Spleen (tissue), 13 donors: Measurements from ENCODE around the gene NENF. TPM values are rescaled to one million over a fixed set of nuclear protein-coding genes. Genes with fewer than 3 reads are reported as not detected.
"Not testable (repeated sequence)": the region's sequence is repeated elsewhere in the genome, so short reads cannot be mapped to it uniquely, and the experiment has no call there.

ENCODE experiments used
- DNase-seq: peaks from one replicate; pipeline ENCODE4 v3.0.0-alpha.2; 2020
- H3K27ac ChIP-seq, 8 donors: fragments of 200-600 bp; sonication (generic) in 7 of 8; 1 replicate in 4 of 8; 2 replicates in 4 of 8; pipeline versions ENCODE4 v1.5.0 to v1.8.0; 2016 to 2021; ENCODE audit warnings: inconsistent platforms in 4 of 8, mild to moderate bottlenecking in 4 of 8, moderate library complexity in 1 of 8
- H3K27me3 ChIP-seq, 7 donors: fragments of 200-600 bp; sonication (generic) in 6 of 7; replicated peaks in 1 of 7; 1 replicate in 4 of 7; 2 replicates in 3 of 7; pipeline versions ENCODE4 v1.5.0 to v1.8.0; 2016 to 2021; ENCODE audit warnings: inconsistent platforms in 3 of 7, mild to moderate bottlenecking in 1 of 7
- H3K36me3 ChIP-seq, 6 donors: fragments of 200-600 bp; sonication (generic) in 5 of 6; 1 replicate in 4 of 6; 2 replicates in 2 of 6; pipeline versions ENCODE4 v1.5.0 to v1.8.0; 2016 to 2021; ENCODE audit warnings: inconsistent platforms in 2 of 6
- H3K4me1 ChIP-seq, 6 donors: fragments of 200-600 bp; sonication (generic) in 5 of 6; 1 replicate in 3 of 6; 2 replicates in 3 of 6; pipeline versions ENCODE4 v1.5.0 to v1.8.0; 2016 to 2021; ENCODE audit warnings: inconsistent platforms in 3 of 6
- H3K4me3 ChIP-seq, 8 donors: fragments of 200-600 bp; sonication (generic) in 7 of 8; 1 replicate in 4 of 8; 2 replicates in 4 of 8; pipeline versions ENCODE4 v1.5.0 to v1.8.0; 2016 to 2021; ENCODE audit warnings: inconsistent platforms in 4 of 8, mild to moderate bottlenecking in 4 of 8, moderate library complexity in 2 of 8
- H3K9me3 ChIP-seq, 8 donors: fragments of 200-600 bp; sonication (generic) in 7 of 8; 1 replicate in 4 of 8; 2 replicates in 4 of 8; pipeline versions ENCODE4 v1.5.0 to v1.8.0; 2016 to 2021; ENCODE audit warnings: inconsistent platforms in 4 of 8
- POLR2A ChIP-seq, 3 donors: fragments of 450-650 bp; IDR thresholded peaks; one replicate each; pipeline ENCODE4 v1.5.1; 2017; ENCODE audit warnings: antibody characterized with exemption in 3 of 3, mild to moderate bottlenecking in 1 of 3
- POLR2AphosphoS5 ChIP-seq, 3 donors: sonication (generic); formaldehyde crosslinking; IDR thresholded peaks; one replicate each; pipeline ENCODE4 v1.5.1; 2017; ENCODE audit warnings: antibody characterized with exemption in 3 of 3
- WGBS, 5 donors: extraction: QIAGEN DNeasy Blood & Tissue Kit in 3 of 5; methylation state at CpG; one replicate each; pipeline versions ENCODE4 v1.1.5 to v1.1.7; 2013 to 2018; 5-methylcytosine and 5-hydroxymethylcytosine counted together
- intact Hi-C: fragments of 100-400 bp; cut with DNase I; formaldehyde crosslinking; loops from one replicate; pipeline ENCODE4 v1.15.0; 2023; ENCODE audit warnings: low total_unique reads
- long read RNA-seq, 2 donors: transcript quantifications; one replicate each; lab custom pipeline, GENCODE V29; 2026
- polyA plus RNA-seq, 3 donors: library from polyadenylated mRNA; stranded (reverse); fragments of 200-250 nt; gene quantifications; one replicate each; pipeline ENCODE4 v1.2.1, GENCODE V29; 2013
- total RNA-seq, 7 donors: library from RNA; depleted of rRNA in 3 of 7; stranded (reverse); fragments of >200 nt in 3 of 7; fragmentation: NEBNext Ultra II Directional in 4 of 7; extraction: Animal tissue kit (Norgen Biotek cat#: 25700) in 4 of 7; gene quantifications; one replicate each; pipeline versions ENCODE4 v1.1.0 to v1.2.1, GENCODE V29; 2016 to 2021
- TF ChIP-seq, protein P1 (sequence below), 11 experiments: fragments of 200-600 bp in 7 of 11; fragments of 450-650 bp in 4 of 11; sonication (generic) in 4 of 11; IDR thresholded peaks in 8 of 11; conservative IDR thresholded peaks in 3 of 11; 1 replicate in 7 of 11; 2 replicates in 4 of 11; pipeline versions ENCODE4 v1.4.0 to v1.8.0; 2016 to 2021; ENCODE audit warnings: antibody characterized with exemption in 11 of 11, inconsistent platforms in 4 of 11, mild to moderate bottlenecking in 1 of 11
- donor health status: healthy with polysubstance abuse.
- donor health status: DM: no; HTN: no; CAD: no; lungs with moderate emphysema.
- donor health status: DM: no; HTN: no; CAD: no.
- donor health status: Bipolar disorder and iron deficiency.
- donor health status: healthy.
- donor health status: DM: no; HTN: no; CAD: no.
- donor health status: DM: yes; HTN: yes; CAD: no.

NENF gene
- total RNA-seq, result 10 to 100 TPM; 23.2 to 43.9 (median 31.6) TPM
- polyA plus RNA-seq, result 10 to 100 TPM; 49.9 to 59.4 (median 56.5) TPM
- long read RNA-seq, donor 1, transcript NENF-201 (4 exons, 949 nt), result major isoform, 38 of 42 reads
- long read RNA-seq, donor 1, partial matches to known transcripts, result 0 of 42 reads
- long read RNA-seq, donor 1, other reads (novel, unspliced or antisense), result 0 of 42 reads
- long read RNA-seq, donor 2, transcript NENF-201 (4 exons, 949 nt), result major isoform, 53 of 56 reads
- long read RNA-seq, donor 2, partial matches to known transcripts, result 0 of 56 reads
- long read RNA-seq, donor 2, other reads (novel, unspliced or antisense), result 0 of 56 reads

DNA sequence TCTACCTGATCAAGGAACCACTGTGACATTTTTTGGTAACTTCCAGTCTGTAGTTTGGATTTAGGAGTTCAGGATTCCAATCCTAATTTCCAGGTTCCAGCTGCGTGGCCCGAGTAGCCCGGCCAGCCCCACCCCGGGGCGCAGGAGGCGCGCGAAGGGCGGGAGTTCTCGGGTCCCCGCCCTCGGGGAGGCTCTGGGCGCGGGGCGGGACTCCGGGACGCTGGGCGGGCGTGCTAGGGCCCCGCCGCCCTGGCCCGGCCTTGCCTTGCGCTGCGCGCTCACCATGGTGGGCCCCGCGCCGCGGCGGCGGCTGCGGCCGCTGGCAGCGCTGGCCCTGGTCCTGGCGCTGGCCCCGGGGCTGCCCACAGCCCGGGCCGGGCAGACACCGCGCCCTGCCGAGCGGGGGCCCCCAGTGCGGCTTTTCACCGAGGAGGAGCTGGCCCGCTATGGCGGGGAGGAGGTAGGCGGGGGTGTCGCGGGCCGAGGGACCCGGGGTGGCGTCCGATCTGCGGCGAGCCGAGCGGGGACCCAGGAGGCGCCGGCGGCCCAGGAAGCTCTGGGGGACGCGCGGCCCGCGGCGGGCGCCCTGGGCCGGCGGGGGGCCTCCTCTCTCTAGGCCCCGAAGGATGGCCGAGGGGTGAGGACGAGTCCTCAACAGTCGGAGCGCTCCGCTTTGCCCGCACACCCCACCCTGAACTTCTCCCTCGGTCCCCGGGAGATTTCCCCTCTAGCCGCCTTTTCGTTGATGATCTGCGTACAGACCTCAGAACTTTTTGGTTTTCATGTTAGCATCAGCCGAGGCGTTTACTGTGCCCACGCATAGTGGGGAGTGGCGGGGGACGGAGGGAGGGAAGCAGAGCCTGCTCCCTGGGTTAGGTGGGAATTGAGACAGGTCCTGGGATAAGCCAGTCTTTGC is at the start of gene NENF:
NENF (plus strand) TSS at position 260 of the 916 bp plus-strand sequence; CDS start at position 284, 24 bp downstream.
- WGBS, 5 donors, result 1 to 2% (median 1%) methylated on average over 43 to 86 of the region's 86 CpGs
- peak; percentile 95 for DNase-seq
- Histone ChIP-seq H3K4me3 (peak within 1 kb of the TSS; percentile 58 to 90 (median 66)), H3K36me3 (no peaks in the 10 kb centered on the region), H3K9me3 (no peaks in the 10 kb centered on the region), H3K4me1 (peaks cover 0 to 37% (median 21%) of the 10 kb centered on the region in 6 donors), H3K27ac (peak within 1 kb of the TSS in 7 of 8 donors; percentile 61 to 86 (median 77)), H3K27me3 (no peaks in the 10 kb centered on the region)
- intact Hi-C loops, result no loop called here
- TF ChIP-seq POLR2AphosphoS5 (IDR thresholded peaks at IDR 0.05), result peak; percentile 83 to 85 (median 84)
- peak in 1 of 3 donors; percentile 57 for TF ChIP-seq POLR2A (IDR thresholded peaks at IDR 0.05)
- TF ChIP-seq, protein P1, sequence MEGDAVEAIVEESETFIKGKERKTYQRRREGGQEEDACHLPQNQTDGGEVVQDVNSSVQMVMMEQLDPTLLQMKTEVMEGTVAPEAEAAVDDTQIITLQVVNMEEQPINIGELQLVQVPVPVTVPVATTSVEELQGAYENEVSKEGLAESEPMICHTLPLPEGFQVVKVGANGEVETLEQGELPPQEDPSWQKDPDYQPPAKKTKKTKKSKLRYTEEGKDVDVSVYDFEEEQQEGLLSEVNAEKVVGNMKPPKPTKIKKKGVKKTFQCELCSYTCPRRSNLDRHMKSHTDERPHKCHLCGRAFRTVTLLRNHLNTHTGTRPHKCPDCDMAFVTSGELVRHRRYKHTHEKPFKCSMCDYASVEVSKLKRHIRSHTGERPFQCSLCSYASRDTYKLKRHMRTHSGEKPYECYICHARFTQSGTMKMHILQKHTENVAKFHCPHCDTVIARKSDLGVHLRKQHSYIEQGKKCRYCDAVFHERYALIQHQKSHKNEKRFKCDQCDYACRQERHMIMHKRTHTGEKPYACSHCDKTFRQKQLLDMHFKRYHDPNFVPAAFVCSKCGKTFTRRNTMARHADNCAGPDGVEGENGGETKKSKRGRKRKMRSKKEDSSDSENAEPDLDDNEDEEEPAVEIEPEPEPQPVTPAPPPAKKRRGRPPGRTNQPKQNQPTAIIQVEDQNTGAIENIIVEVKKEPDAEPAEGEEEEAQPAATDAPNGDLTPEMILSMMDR (IDR thresholded peaks at IDR 0.05 in 8 of 11, conservative IDR thresholded peaks at IDR 0.05 in 3 of 11), result no peak

DNA sequence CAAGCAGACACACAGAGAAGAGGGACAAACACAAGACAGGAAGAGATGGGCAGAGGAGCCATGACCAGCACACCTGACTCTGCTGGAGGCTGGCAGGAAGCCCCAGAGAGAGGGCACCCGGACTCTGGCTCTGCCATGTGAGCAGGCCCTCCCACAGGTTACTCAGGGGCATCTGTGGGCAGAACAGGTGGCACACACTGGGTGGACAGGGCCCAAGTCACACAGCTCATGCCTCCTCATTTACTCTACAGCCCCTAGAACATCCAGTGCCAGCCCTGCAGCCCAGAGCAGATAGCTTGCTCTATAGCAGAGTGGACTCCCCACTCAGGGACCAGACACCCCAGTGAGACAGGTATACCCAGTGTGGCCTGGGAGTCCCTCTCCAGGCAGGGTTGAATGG is 46.7 kb upstream of the NENF start:
- H3K27me3 ChIP-seq, result no peaks in the 10 kb centered on the region
- intact Hi-C loops, result no loop called here
- H3K9me3 ChIP-seq, result peaks cover 0 to 20% (median 18%) of the 10 kb centered on the region in 8 donors
- 57 to 74% (median 67%) methylated on average over 1 of the region's 1 CpG for WGBS, 5 donors
- no peak for DNase-seq
- TF ChIP-seq, protein P1 (IDR thresholded peaks at IDR 0.05 in 8 of 11, conservative IDR thresholded peaks at IDR 0.05 in 3 of 11), result no peak
- TF ChIP-seq POLR2AphosphoS5 (IDR thresholded peaks at IDR 0.05), result no peak
- TF ChIP-seq POLR2A (IDR thresholded peaks at IDR 0.05), result no peak
- no peak overlapping the region for H3K4me3 ChIP-seq
- H3K4me1 ChIP-seq, result no peaks in the 10 kb centered on the region
- peaks cover 0 to 85% (median 42%) of the 10 kb centered on the region in 6 donors for H3K36me3 ChIP-seq
- H3K27ac ChIP-seq, result no peak overlapping the region

DNA sequence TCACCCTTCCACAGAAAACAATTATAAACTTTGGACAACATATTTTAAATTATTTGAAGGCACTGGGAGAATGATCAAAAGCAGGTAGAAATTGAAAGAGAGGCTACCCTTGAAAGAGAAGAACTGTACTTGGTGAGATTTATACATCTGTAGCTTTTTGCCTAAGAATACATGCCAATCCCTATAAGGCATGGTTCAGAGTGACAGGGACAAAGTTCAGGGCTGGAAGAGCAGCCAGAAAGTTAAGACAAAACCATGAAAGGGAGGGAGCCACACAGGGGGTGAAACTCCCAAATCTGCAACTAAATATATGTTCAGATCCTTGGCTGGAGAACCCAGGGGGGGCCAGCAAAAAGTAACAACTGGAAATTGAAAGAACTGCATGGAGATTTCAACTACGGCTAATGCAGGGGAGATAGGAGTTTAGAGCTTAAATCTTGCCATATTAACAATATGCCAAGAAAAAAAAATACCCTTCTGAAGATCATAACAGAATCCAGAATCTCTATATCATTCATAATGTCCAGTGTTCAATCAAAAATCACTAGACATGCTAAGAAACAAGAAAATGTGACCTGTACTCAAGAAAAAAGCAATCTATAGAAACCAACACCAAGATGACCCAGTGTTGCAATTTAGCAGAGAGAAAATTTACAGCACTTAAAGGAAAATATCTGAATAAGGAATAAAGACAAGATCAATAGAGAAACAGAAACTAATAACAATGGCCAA is 43.6 kb upstream of the NENF start:
- H3K4me1 ChIP-seq, result no peaks in the 10 kb centered on the region
- H3K4me3 ChIP-seq, result no peak overlapping the region
- WGBS, 5 donors, result 93 to 100% (median 95%) methylated on average over 1 of the region's 1 CpG
- DNase-seq, result no peak
- H3K27ac ChIP-seq, result no peak overlapping the region
- H3K9me3 ChIP-seq, result peaks cover 0 to 27% (median 24%) of the 10 kb centered on the region in 8 donors
- TF ChIP-seq, protein P1 (IDR thresholded peaks at IDR 0.05 in 8 of 11, conservative IDR thresholded peaks at IDR 0.05 in 3 of 11), result no peak
- TF ChIP-seq POLR2AphosphoS5 (IDR thresholded peaks at IDR 0.05), result no peak
- intact Hi-C loops, result no loop called here
- H3K36me3 ChIP-seq, result peaks cover 0 to 62% (median 30%) of the 10 kb centered on the region in 6 donors
- H3K27me3 ChIP-seq, result no peaks in the 10 kb centered on the region

DNA sequence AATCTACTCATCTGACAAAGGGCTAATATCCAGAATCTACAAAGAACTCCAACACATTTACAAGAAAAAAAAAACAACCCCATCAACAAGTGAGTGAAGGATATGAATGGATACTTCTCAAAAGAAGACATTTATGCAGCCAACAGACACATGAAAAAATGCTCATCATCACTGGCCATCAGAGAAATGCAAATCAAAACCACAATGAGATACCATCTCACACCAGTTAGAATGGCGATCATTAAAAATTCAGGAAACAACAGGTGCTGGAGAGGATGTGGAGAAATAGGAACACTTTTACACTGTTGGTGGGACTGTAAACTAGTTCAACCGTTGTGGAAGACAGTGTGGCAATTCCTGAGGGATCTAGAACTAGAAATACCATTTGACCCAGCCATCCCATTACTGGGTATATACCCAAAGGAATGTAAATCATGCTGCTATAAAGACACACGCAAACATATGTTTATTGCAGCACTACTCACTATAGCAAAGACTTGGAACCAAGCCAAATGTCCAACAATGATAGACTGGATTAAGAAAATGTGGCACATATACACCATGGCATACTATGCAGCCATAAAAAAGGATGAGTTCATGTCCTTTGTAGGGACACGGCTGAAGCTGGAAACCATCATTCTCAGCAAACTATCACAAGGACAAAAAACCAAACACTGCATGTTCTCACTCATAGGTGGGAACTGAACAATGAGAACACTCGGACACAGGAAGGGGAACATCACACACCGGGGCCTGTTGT is 36.9 kb upstream of the NENF start:
- H3K27me3 ChIP-seq, H3K4me3 ChIP-seq, H3K4me1 ChIP-seq, H3K27ac ChIP-seq, intact Hi-C loops, DNase-seq: not testable (repeated sequence)
- WGBS, 5 donors, result 82 to 95% (median 94%) methylated on average over 5 to 6 of the region's 6 CpGs
- H3K36me3 ChIP-seq, result peaks cover 0 to 44% (median 7%) of the 10 kb centered on the region in 6 donors
- H3K9me3 ChIP-seq, result peaks cover 0 to 44% (median 36%) of the 10 kb centered on the region in 8 donors
